ENCODE measurements around the gene RET. TPM values are rescaled to one million over a fixed set of nuclear protein-coding genes. Genes with fewer than 3 reads are reported as not detected.

RET gene
- total RNA-seq, 2 experiments from 2014 or later, result not detected

- no peak overlapping the region for H3K27ac Mint-ChIP-seq
- no peaks in the 10 kb centered on the region for H3K36me3 Mint-ChIP-seq
- DNase-seq, result no peak
- H3K27me3 Mint-ChIP-seq, result no peaks in the 10 kb centered on the region
- H3K4me3 Mint-ChIP-seq, result no peak overlapping the region
- H3K4me1 Mint-ChIP-seq, result no peaks in the 10 kb centered on the region
- no peaks in the 10 kb centered on the region for H3K9me3 Mint-ChIP-seq
Measured at GRCh38 chr10:43041422-43042342, 35.2 kb upstream of the RET start.

- Mint-ChIP-seq H3K36me3 (no peaks in the 10 kb centered on the region), H3K4me1 (no peaks in the 10 kb centered on the region), H3K9me3 (no peaks in the 10 kb centered on the region), H3K27me3 (no peaks in the 10 kb centered on the region), H3K4me3 (no peak overlapping the region), H3K27ac (no peak overlapping the region)
- no peak for DNase-seq
Measured at GRCh38 chr10:43042503-43043341, 34.1 kb upstream of the RET start.

GRCh38 chr10:43043342-43043772, 33.5 kb upstream of the RET start:
- no peak overlapping the region for H3K27ac Mint-ChIP-seq
- no peaks in the 10 kb centered on the region for H3K27me3 Mint-ChIP-seq
- no peaks in the 10 kb centered on the region for H3K9me3 Mint-ChIP-seq
- DNase-seq, result no peak
- no peaks in the 10 kb centered on the region for H3K4me1 Mint-ChIP-seq
- H3K36me3 Mint-ChIP-seq, result no peaks in the 10 kb centered on the region
- H3K4me3 Mint-ChIP-seq, result no peak overlapping the region

- DNase-seq, result no peak
- Mint-ChIP-seq H3K4me3 (no peak overlapping the region), H3K27ac (no peak overlapping the region), H3K4me1 (no peaks in the 10 kb centered on the region), H3K27me3 (no peaks in the 10 kb centered on the region), H3K36me3 (no peaks in the 10 kb centered on the region), H3K9me3 (no peaks in the 10 kb centered on the region)
Measured at GRCh38 chr10:43043773-43044447, 33.0 kb upstream of the RET start.

GRCh38 chr10:43044448-43044921, 32.4 kb upstream of the RET start:
- Mint-ChIP-seq H3K4me3 (no peak overlapping the region), H3K27ac (no peak overlapping the region), H3K27me3 (no peaks in the 10 kb centered on the region), H3K36me3 (no peaks in the 10 kb centered on the region), H3K4me1 (no peaks in the 10 kb centered on the region), H3K9me3 (no peaks in the 10 kb centered on the region)
- DNase-seq, result no peak

- no peak for DNase-seq
- no peak overlapping the region for H3K27ac Mint-ChIP-seq
- H3K4me3 Mint-ChIP-seq, result no peak overlapping the region
- H3K36me3 Mint-ChIP-seq, result no peaks in the 10 kb centered on the region
- no peaks in the 10 kb centered on the region for H3K27me3 Mint-ChIP-seq
- no peaks in the 10 kb centered on the region for H3K4me1 Mint-ChIP-seq
- H3K9me3 Mint-ChIP-seq, result no peaks in the 10 kb centered on the region
Measured at GRCh38 chr10:43044961-43045621, 31.8 kb upstream of the RET start.

- DNase-seq, result no peak
- Mint-ChIP-seq H3K9me3 (no peaks in the 10 kb centered on the region), H3K4me3 (no peak overlapping the region), H3K36me3 (no peaks in the 10 kb centered on the region), H3K27me3 (no peaks in the 10 kb centered on the region), H3K4me1 (no peaks in the 10 kb centered on the region), H3K27ac (no peak overlapping the region)
Measured at GRCh38 chr10:43045631-43046287, 31.1 kb upstream of the RET start.

GRCh38 chr10:43046288-43046991, 30.4 kb upstream of the RET start:
- Mint-ChIP-seq H3K4me3 (no peak overlapping the region), H3K9me3 (no peaks in the 10 kb centered on the region), H3K4me1 (no peaks in the 10 kb centered on the region), H3K36me3 (no peaks in the 10 kb centered on the region), H3K27ac (no peak overlapping the region), H3K27me3 (no peaks in the 10 kb centered on the region)
- no peak for DNase-seq

GRCh38 chr10:43047288-43047970, 29.4 kb upstream of the RET start:
- no peaks in the 10 kb centered on the region for H3K36me3 Mint-ChIP-seq
- no peak overlapping the region for H3K4me3 Mint-ChIP-seq
- no peak overlapping the region for H3K27ac Mint-ChIP-seq
- no peak for DNase-seq
- no peaks in the 10 kb centered on the region for H3K4me1 Mint-ChIP-seq
- H3K9me3 Mint-ChIP-seq, result no peaks in the 10 kb centered on the region
- no peaks in the 10 kb centered on the region for H3K27me3 Mint-ChIP-seq

GRCh38 chr10:43048301-43049051, 28.4 kb upstream of the RET start:
- no peaks in the 10 kb centered on the region for H3K4me1 Mint-ChIP-seq
- no peak overlapping the region for H3K27ac Mint-ChIP-seq
- no peaks in the 10 kb centered on the region for H3K36me3 Mint-ChIP-seq
- no peaks in the 10 kb centered on the region for H3K9me3 Mint-ChIP-seq
- H3K27me3 Mint-ChIP-seq, result no peaks in the 10 kb centered on the region
- DNase-seq, result no peak
- H3K4me3 Mint-ChIP-seq, result no peak overlapping the region

- Mint-ChIP-seq H3K27me3 (no peaks in the 10 kb centered on the region), H3K36me3 (no peaks in the 10 kb centered on the region), H3K9me3 (no peaks in the 10 kb centered on the region), H3K4me3 (no peak overlapping the region), H3K27ac (no peak overlapping the region), H3K4me1 (no peaks in the 10 kb centered on the region)
- DNase-seq, result no peak
Measured at GRCh38 chr10:43049081-43049551, 27.8 kb upstream of the RET start.

- DNase-seq, result no peak
- H3K27me3 Mint-ChIP-seq, result no peaks in the 10 kb centered on the region
- no peak overlapping the region for H3K27ac Mint-ChIP-seq
- H3K36me3 Mint-ChIP-seq, result no peaks in the 10 kb centered on the region
- no peaks in the 10 kb centered on the region for H3K9me3 Mint-ChIP-seq
- H3K4me3 Mint-ChIP-seq, result no peak overlapping the region
- H3K4me1 Mint-ChIP-seq, result no peaks in the 10 kb centered on the region
Measured at GRCh38 chr10:43050011-43050410, 26.9 kb upstream of the RET start.

- Mint-ChIP-seq H3K27me3 (peaks cover 6% of the 10 kb centered on the region), H3K9me3 (no peaks in the 10 kb centered on the region), H3K36me3 (no peaks in the 10 kb centered on the region), H3K4me1 (no peaks in the 10 kb centered on the region), H3K27ac (no peak overlapping the region), H3K4me3 (no peak overlapping the region)
- no peak for DNase-seq
Measured at GRCh38 chr10:43053825-43054224, 23.0 kb upstream of the RET start.
